K562 (cell line): ENCODE measurements around the gene UNC5C. TPM values are rescaled to one million over a fixed set of nuclear protein-coding genes. Genes with fewer than 3 reads are reported as not detected.

Source experiments
- ATAC-seq: fragments of 200-7000 bp; cut with Tn5 transposase; 3 replicates; pipeline ENCODE4 v1.9.1; 2020; ENCODE audit warnings: moderate library complexity
- BruUV-seq: library from RNA; stranded (reverse); fragments of 400-500 nt; replicated peaks from 2 replicates; lab custom pipeline; 2021; lab: Mats Ljungman, UMichigan
- CTCF ChIA-PET: fragments of 300-600 bp; formaldehyde crosslinking; extraction: SDS; loops from one replicate; lab custom pipeline; 2021; ENCODE audit warnings: low intra/inter-chr PET ratio; lab: Yijun Ruan, JAX
- POLR2A ChIA-PET: fragments of 300-600, 350-650 bp; sonication (Branson Sonifier 250); formaldehyde crosslinking; extraction: SDS; loops from one replicate; lab custom pipeline; 2021; ENCODE audit warnings: antibody characterized with exemption, inconsistent platforms; lab: Yijun Ruan, JAX
- DNase-seq, 4 experiments: peaks; one replicate each; pipeline versions ENCODE4 v3.0.0 to v3.0.0-alpha.2; 2011 to 2018; ENCODE audit warnings: low spot score in 3 of 4, mixed read lengths in 3 of 4; ENCODE audit errors: extremely low read depth in 1 of 4
- FAIRE-seq: peaks from 2 replicates; lab custom pipeline; 2011; peaks lifted over from hg19 to GRCh38; lab: Jason Lieb, UNC
- H2AFZ ChIP-seq: 2 replicates; pipeline ENCODE4 v1.6.0; 2011; ENCODE audit warnings: low read depth, low read length, control low read depth, inconsistent platforms
- H3K27ac ChIP-seq: fragments of 200-600 bp; 3 replicates; pipeline ENCODE4 v1.8.0; 2011; ENCODE audit warnings: low read depth, mild to moderate bottlenecking, control low read depth, inconsistent platforms, low read length, moderate library complexity, mixed read lengths; ENCODE audit errors: extremely low read depth
- H3K27me3 ChIP-seq, 2 experiments: fragments of 300-600 bp in 1 of 2; 2 replicates in 1 of 2; 3 replicates in 1 of 2; pipeline versions ENCODE4 v1.6.0 to v1.8.0; 2011; ENCODE audit warnings: inconsistent platforms in 2 of 2, low read length in 2 of 2, mild to moderate bottlenecking in 1 of 2, mixed read lengths in 1 of 2, moderate library complexity in 1 of 2; ENCODE audit not compliant: control insufficient read depth in 2 of 2, insufficient read depth in 2 of 2
- H3K36me3 ChIP-seq: fragments of 300-600 bp; 3 replicates; pipeline ENCODE4 v1.8.0; 2011; ENCODE audit warnings: mild to moderate bottlenecking, low read length, inconsistent platforms; ENCODE audit not compliant: control insufficient read depth, insufficient read depth
- H3K4me1 ChIP-seq, 2 experiments: fragments of 200-600 bp in 1 of 2; replicated peaks in 1 of 2; 2 replicates in 1 of 2; 3 replicates in 1 of 2; pipeline versions ENCODE4 v1.5.1 to v1.8.0; 2011; ENCODE audit warnings: inconsistent platforms in 2 of 2, low read length in 2 of 2, mild to moderate bottlenecking in 1 of 2, mixed read lengths in 1 of 2, moderate library complexity in 1 of 2; ENCODE audit not compliant: control insufficient read depth in 2 of 2, insufficient read depth in 2 of 2
- H3K4me2 ChIP-seq: 2 replicates; pipeline ENCODE4 v1.6.1; 2011; ENCODE audit warnings: low read length, control low read depth, inconsistent platforms, mixed read lengths; ENCODE audit not compliant: insufficient read depth
- H3K4me3 ChIP-seq: fragments of 200-600 bp; sonication (generic), shearing (Covaris generic); 2 replicates; pipeline ENCODE4 v1.5.1; 2016; ENCODE audit warnings: control low read depth, inconsistent platforms
- H3K79me2 ChIP-seq: fragments of 200-600 bp; 3 replicates; pipeline ENCODE4 v1.8.0; 2011; ENCODE audit warnings: low read length, inconsistent platforms; ENCODE audit not compliant: control insufficient read depth, insufficient read depth
- H3K9ac ChIP-seq, 2 experiments: 2 replicates each; pipeline versions ENCODE4 v1.6.0 to v1.6.1; 2011; ENCODE audit warnings: low read depth in 2 of 2, low read length in 2 of 2, control low read depth in 1 of 2, inconsistent platforms in 1 of 2, mild to moderate bottlenecking in 1 of 2, mixed read lengths in 1 of 2; ENCODE audit not compliant: insufficient read depth in 1 of 2
- H3K9me1 ChIP-seq: one replicate; pipeline ENCODE4 v1.6.0; 2011; ENCODE audit warnings: inconsistent platforms, mild to moderate bottlenecking, low read length, moderate library complexity; ENCODE audit not compliant: control insufficient read depth, insufficient read depth
- H3K9me3 ChIP-seq: replicated peaks from 2 replicates; pipeline ENCODE4 v1.5.1; 2011; ENCODE audit warnings: low read depth, low read length, inconsistent platforms; ENCODE audit not compliant: control insufficient read depth, insufficient read depth
- H4K20me1 ChIP-seq: replicated peaks from 2 replicates; pipeline ENCODE4 v1.6.1; 2011; ENCODE audit warnings: low read length, inconsistent platforms, mixed read lengths; ENCODE audit not compliant: control insufficient read depth, insufficient read depth
- BMI1 ChIP-seq: fragments of 150-350 bp; IDR thresholded peaks from 2 replicates; pipeline ENCODE4 v1.6.1; 2014; ENCODE audit warnings: low read length
- C11orf30 ChIP-seq: fragments of 450-650 bp; IDR thresholded peaks from 2 replicates; pipeline ENCODE4 v1.6.1; 2016; ENCODE audit warnings: low read depth, mild to moderate bottlenecking
- CCNT2 ChIP-seq: IDR thresholded peaks from 2 replicates; pipeline ENCODE4 v1.6.1; 2011; ENCODE audit warnings: borderline replicate concordance, low read depth, mild to moderate bottlenecking, moderate library complexity, mixed read lengths, low read length; ENCODE audit not compliant: insufficient read length; ENCODE audit errors: extremely low read depth
- CHD4 ChIP-seq: fragments of 200-600 bp; sonication (generic); IDR thresholded peaks from 3 replicates; pipeline ENCODE4 v1.6.1; 2012; ENCODE audit warnings: low read depth, mild to moderate bottlenecking, mixed read lengths, low read length, inconsistent platforms; ENCODE audit not compliant: insufficient read depth, insufficient replicate concordance, poor library complexity, severe bottlenecking
- EP400 ChIP-seq: fragments of 450-650 bp; IDR thresholded peaks from 2 replicates; pipeline ENCODE4 v1.6.1; 2017; ENCODE audit warnings: antibody characterized with exemption, mild to moderate bottlenecking, moderate library complexity
- FOXK2 ChIP-seq, 2 experiments: fragments of 450-650 bp; IDR thresholded peaks in 1 of 2; conservative IDR thresholded peaks in 1 of 2; 2 replicates each; pipeline ENCODE4 v1.6.1; 2016; ENCODE audit warnings: low read depth in 2 of 2, mild to moderate bottlenecking in 1 of 2
- GATAD2B ChIP-seq: fragments of 450-650 bp; IDR thresholded peaks from 2 replicates; pipeline ENCODE4 v1.6.1; 2017; ENCODE audit warnings: mild to moderate bottlenecking, borderline replicate concordance
- HNRNPH1 ChIP-seq: fragments of 200-400 bp; formaldehyde crosslinking; optimal IDR thresholded peaks from 2 replicates; pipeline ENCODE3; 2017; ENCODE audit warnings: low read depth, mild to moderate bottlenecking, low read length, moderate library complexity
- MAFF ChIP-seq: IDR thresholded peaks from 2 replicates; pipeline ENCODE4 v1.6.1; 2012; ENCODE audit warnings: low read length, improper control_type of control experiment
- NFE2L1 ChIP-seq: fragments of 450-650 bp; IDR thresholded peaks from 2 replicates; pipeline ENCODE4 v1.6.1; 2016; ENCODE audit warnings: missing genetic modification characterization, low read depth, mild to moderate bottlenecking, missing compliant biosample characterization, moderate library complexity, borderline replicate concordance
- POLR2G ChIP-seq: fragments of 200-400 bp; formaldehyde crosslinking; IDR thresholded peaks from 2 replicates; pipeline ENCODE4 v1.6.1; 2017; ENCODE audit warnings: low read depth, mild to moderate bottlenecking, antibody characterized with exemption, low read length, moderate library complexity
- TRIM28 ChIP-seq: fragments of 450-650 bp; IDR thresholded peaks from 2 replicates; pipeline ENCODE4 v1.6.1; 2017
- ZC3H11A ChIP-seq: IDR thresholded peaks from 2 replicates; pipeline ENCODE4 v1.6.1; 2012; ENCODE audit warnings: low read depth, low read length, improper control_type of control experiment
- ZNF12 ChIP-seq: sonication (generic); formaldehyde crosslinking; IDR thresholded peaks from 2 replicates; pipeline ENCODE4 v1.4.0; 2020; ENCODE audit warnings: mild to moderate bottlenecking, missing genetic modification reagents
- ZNF143 ChIP-seq: sonication (generic); formaldehyde crosslinking; IDR thresholded peaks from 2 replicates; pipeline ENCODE4 v1.9.0; 2022; ENCODE audit warnings: mild to moderate bottlenecking, missing genetic modification reagents
- ZNF586 ChIP-seq: fragments of 450-650 bp; formaldehyde crosslinking; conservative IDR thresholded peaks from 2 replicates; pipeline ENCODE4 v1.4.0; 2020; ENCODE audit warnings: mild to moderate bottlenecking, moderate library complexity
- in situ Hi-C: fragments of 300-500 bp; cut with MboI; formaldehyde crosslinking; loops from 4 replicates; pipeline ENCODE4 v1.15.0; 2018; ENCODE audit warnings: inconsistent platforms, mixed read lengths
- intact Hi-C: fragments of 100-400 bp; cut with micrococcal nuclease; formaldehyde crosslinking; loops from 2 replicates; pipeline ENCODE4 v1.14.2; 2022
- polyA plus RNA-seq, 8 experiments: library from polyadenylated mRNA; depleted of rRNA in 4 of 8; stranded (reverse) in 5 of 8; unstranded in 3 of 8; fragments of >200 nt; fragmentation: Nextera tagmentation in 2 of 8; fragmentation: Illumina TruSeq in 1 of 8; extraction: Ambion mirVana in 2 of 8; extraction: Trizol in 1 of 8; gene quantifications; 2 replicates each; pipeline versions ENCODE4 v1.2.1 to v1.2.3, GENCODE V29; 2011 to 2014; ENCODE audit warnings: inconsistent platforms in 1 of 8, missing spikeins in 1 of 8
- total RNA-seq, 7 experiments: library from RNA; depleted of rRNA in 6 of 7; stranded (reverse); fragments of >200 nt in 6 of 7; fragmentation: Illumina TruSeq in 2 of 7; extraction: Trizol in 2 of 7; gene quantifications; 2 replicates each; pipeline versions ENCODE4 v1.2.1 to v1.2.3, GENCODE V29; 2011 to 2021; ENCODE audit warnings: low replicate concordance in 1 of 7
- TF ChIP-seq, protein P1 (sequence below), 2 experiments: fragments of 250-450 bp in 1 of 2; fragments of 450-650 bp in 1 of 2; sonication (Bioruptor Pico) in 1 of 2; IDR thresholded peaks; 2 replicates each; pipeline versions ENCODE4 v1.6.1 to v1.8.0; 2016 to 2021; ENCODE audit warnings: mild to moderate bottlenecking in 2 of 2, moderate library complexity in 2 of 2, missing compliant biosample characterization in 1 of 2, missing genetic modification characterization in 1 of 2
- TF ChIP-seq, protein P2 (sequence below): sonication (generic); IDR thresholded peaks from 2 replicates; pipeline ENCODE4 v1.6.1; 2016
- TF ChIP-seq, protein P3 (sequence below): fragments of 250-450 bp; sonication (Bioruptor Pico); IDR thresholded peaks from 2 replicates; pipeline ENCODE4 v1.8.0; 2021; ENCODE audit warnings: borderline replicate concordance, mild to moderate bottlenecking, moderate library complexity; ENCODE audit not compliant: poor library complexity, severe bottlenecking
- TF ChIP-seq, protein P4 (sequence below), 2 experiments: fragments of 450-650 bp in 1 of 2; sonication (generic) in 1 of 2; formaldehyde crosslinking in 1 of 2; IDR thresholded peaks in 1 of 2; conservative IDR thresholded peaks in 1 of 2; 2 replicates each; pipeline versions ENCODE4 v1.6.1 to v1.8.1; 2016 to 2023; ENCODE audit warnings: mild to moderate bottlenecking in 2 of 2, moderate library complexity in 2 of 2, inconsistent platforms in 1 of 2, missing genetic modification reagents in 1 of 2

UNC5C gene
- total and polyA plus RNA-seq, 9 of the 15 experiments (the other 6 are each of a cell fraction or from before 2014, with no cell fraction given): under 0.01 to 0.10 (median 0.03) TPM; not detected in 1

DNA sequence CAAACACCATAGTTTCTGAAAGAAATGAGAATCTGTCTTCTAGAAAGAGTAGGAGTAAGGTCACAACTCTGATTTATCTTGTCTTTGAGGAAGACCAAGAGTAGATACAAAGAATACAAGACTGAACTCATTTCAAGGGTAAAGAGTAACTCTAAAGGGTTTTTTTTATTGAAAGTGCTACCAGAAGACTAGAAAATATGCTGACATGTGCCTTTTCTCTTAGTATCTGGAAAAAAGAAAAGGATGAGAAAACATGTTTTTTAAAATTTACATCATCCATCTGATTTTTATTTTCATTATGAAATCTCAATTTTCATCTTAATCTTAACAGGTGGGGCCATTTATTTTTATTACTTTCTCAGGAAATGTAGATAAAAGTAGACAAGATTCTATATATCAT lies 43.0 kb downstream of the UNC5C start:
- Histone ChIP-seq H3K36me3 (no peaks in the 10 kb centered on the region), H3K4me3 (no peak overlapping the region), H3K27ac (no peak overlapping the region), H4K20me1 (no peaks in the 10 kb centered on the region), H3K27me3 (no peaks in the 10 kb centered on the region), H2AFZ (no peak overlapping the region), H3K9ac (no peak overlapping the region), H3K9me3 (no peaks in the 10 kb centered on the region), H3K9me1 (no peaks in the 10 kb centered on the region), H3K4me1 (no peaks in the 10 kb centered on the region), H3K4me2 (no peak overlapping the region), H3K79me2 (no peaks in the 10 kb centered on the region)
- intact Hi-C loops: no loop called here
- DNase-seq (no peak), FAIRE-seq (no peak), ATAC-seq (no peak)
- in situ Hi-C loops: loop anchor here (25.0 kb wide), 1 partner anchor 343 kb away; no protein-coding TSS in a partner anchor
- no TSS peak for BruUV-seq
- CTCF ChIA-PET: no interaction called here
- POLR2A ChIA-PET: no interaction called here
- TF ChIP-seq ZNF143 (no peak), BMI1 (no peak), POLR2G (no peak), ZNF12 (no peak), CCNT2 (no peak), EP400 (no peak), ZNF586 (CRISPR knock-in tag) (no peak), NFE2L1 (tag) (no peak), HNRNPH1 (no peak), TRIM28 (no peak), CHD4 (no peak), GATAD2B (no peak), FOXK2 (conservative IDR thresholded peaks at IDR 0.05 in 1 of 2, IDR thresholded peaks at IDR 0.05 in 1 of 2; ENCODE audit: low read depth in 2 of 2) (no peak), MAFF (peak; percentile 67), C11orf30 (peak; percentile 57), ZC3H11A (no peak)
- TF ChIP-seq, protein P1, sequence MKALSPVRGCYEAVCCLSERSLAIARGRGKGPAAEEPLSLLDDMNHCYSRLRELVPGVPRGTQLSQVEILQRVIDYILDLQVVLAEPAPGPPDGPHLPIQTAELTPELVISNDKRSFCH (CRISPR knock-in tag; IDR thresholded peaks at IDR 0.05): no peak
- TF ChIP-seq, protein P1 (tag; IDR thresholded peaks at IDR 0.05): no peak
- TF ChIP-seq, protein P2, sequence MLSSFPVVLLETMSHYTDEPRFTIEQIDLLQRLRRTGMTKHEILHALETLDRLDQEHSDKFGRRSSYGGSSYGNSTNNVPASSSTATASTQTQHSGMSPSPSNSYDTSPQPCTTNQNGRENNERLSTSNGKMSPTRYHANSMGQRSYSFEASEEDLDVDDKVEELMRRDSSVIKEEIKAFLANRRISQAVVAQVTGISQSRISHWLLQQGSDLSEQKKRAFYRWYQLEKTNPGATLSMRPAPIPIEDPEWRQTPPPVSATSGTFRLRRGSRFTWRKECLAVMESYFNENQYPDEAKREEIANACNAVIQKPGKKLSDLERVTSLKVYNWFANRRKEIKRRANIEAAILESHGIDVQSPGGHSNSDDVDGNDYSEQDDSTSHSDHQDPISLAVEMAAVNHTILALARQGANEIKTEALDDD: no peak
- TF ChIP-seq, protein P3, sequence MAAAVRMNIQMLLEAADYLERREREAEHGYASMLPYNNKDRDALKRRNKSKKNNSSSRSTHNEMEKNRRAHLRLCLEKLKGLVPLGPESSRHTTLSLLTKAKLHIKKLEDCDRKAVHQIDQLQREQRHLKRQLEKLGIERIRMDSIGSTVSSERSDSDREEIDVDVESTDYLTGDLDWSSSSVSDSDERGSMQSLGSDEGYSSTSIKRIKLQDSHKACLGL (CRISPR knock-in tag): no peak
- TF ChIP-seq, protein P4, sequence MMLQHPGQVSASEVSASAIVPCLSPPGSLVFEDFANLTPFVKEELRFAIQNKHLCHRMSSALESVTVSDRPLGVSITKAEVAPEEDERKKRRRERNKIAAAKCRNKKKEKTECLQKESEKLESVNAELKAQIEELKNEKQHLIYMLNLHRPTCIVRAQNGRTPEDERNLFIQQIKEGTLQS (IDR thresholded peaks at IDR 0.05): no peak
- TF ChIP-seq, protein P4 (CRISPR knock-in tag; conservative IDR thresholded peaks at IDR 0.05): no peak
